ENCODE results near the gene GNAT1.

The GNAT1 gene

GRCh38 chr3:50229490-50229889 lies 38.1 kb downstream of the GNAT1 start:
- no peak for TF ChIP-seq CTCF (IDR thresholded peaks at IDR 0.05; ENCODE audit: borderline replicate concordance, insufficient read depth, low read depth, low read length)
- H3K4me3 ChIP-seq (ENCODE audit: low read depth, low read length), result no peak overlapping the region

- H3K4me3 ChIP-seq (ENCODE audit: low read depth, low read length), result no peak overlapping the region
- no peak for TF ChIP-seq CTCF (IDR thresholded peaks at IDR 0.05; ENCODE audit: borderline replicate concordance, insufficient read depth, low read depth, low read length)
These were observed 38.8 kb downstream of the GNAT1 start for GRCh38 chr3:50230104-50230793.

- H3K4me3 ChIP-seq (ENCODE audit: low read depth, low read length), result no peak overlapping the region
- no peak for TF ChIP-seq CTCF (IDR thresholded peaks at IDR 0.05; ENCODE audit: borderline replicate concordance, insufficient read depth, low read depth, low read length)
These were observed 39.4 kb downstream of the GNAT1 start for GRCh38 chr3:50230794-50231125.

- TF ChIP-seq CTCF (IDR thresholded peaks at IDR 0.05; ENCODE audit: borderline replicate concordance, insufficient read depth, low read depth, low read length), result no peak
- H3K4me3 ChIP-seq (ENCODE audit: low read depth, low read length), result no peak overlapping the region
These were observed 40.2 kb downstream of the GNAT1 start for GRCh38 chr3:50231581-50231980.

- TF ChIP-seq CTCF (IDR thresholded peaks at IDR 0.05; ENCODE audit: borderline replicate concordance, insufficient read depth, low read depth, low read length), result no peak
- H3K4me3 ChIP-seq (ENCODE audit: low read depth, low read length), result no peak overlapping the region
These were observed 40.9 kb downstream of the GNAT1 start for GRCh38 chr3:50232303-50232702.

- H3K4me3 ChIP-seq (ENCODE audit: low read depth, low read length), result no peak overlapping the region
- TF ChIP-seq CTCF (IDR thresholded peaks at IDR 0.05; ENCODE audit: borderline replicate concordance, insufficient read depth, low read depth, low read length), result no peak
These were observed 41.8 kb downstream of the GNAT1 start for GRCh38 chr3:50233176-50233575.

GRCh38 chr3:50235716-50236483 lies 44.5 kb downstream of the GNAT1 start, which contains the start of gene GNAI2:
TSS of gene GNAI2 (plus strand) at chr3:50236204. CDS start at chr3:50236336, 132 bp downstream.
- TF ChIP-seq CTCF (IDR thresholded peaks at IDR 0.05; ENCODE audit: borderline replicate concordance, insufficient read depth, low read depth, low read length), result no peak
- peak within 1 kb of the TSS; percentile 89 for H3K4me3 ChIP-seq (ENCODE audit: low read depth, low read length)

Measured in GM12875 (cell line).